PC-9 (cell line): ENCODE results near the gene BAD.

Experiments used
- CTCF ChIP-seq: fragments of 200-600 bp; sonication (generic); conservative IDR thresholded peaks from 2 replicates; pipeline ENCODE4 v1.6.1; 2017; ENCODE audit warnings: mixed run types, antibody characterized with exemption, mild to moderate bottlenecking, moderate library complexity
- EZH2 ChIP-seq: fragments of 200-600 bp; sonication (generic); IDR thresholded peaks from 2 replicates; pipeline ENCODE4 v1.8.0; 2017; ENCODE audit warnings: antibody characterized with exemption, low read depth

DNA sequence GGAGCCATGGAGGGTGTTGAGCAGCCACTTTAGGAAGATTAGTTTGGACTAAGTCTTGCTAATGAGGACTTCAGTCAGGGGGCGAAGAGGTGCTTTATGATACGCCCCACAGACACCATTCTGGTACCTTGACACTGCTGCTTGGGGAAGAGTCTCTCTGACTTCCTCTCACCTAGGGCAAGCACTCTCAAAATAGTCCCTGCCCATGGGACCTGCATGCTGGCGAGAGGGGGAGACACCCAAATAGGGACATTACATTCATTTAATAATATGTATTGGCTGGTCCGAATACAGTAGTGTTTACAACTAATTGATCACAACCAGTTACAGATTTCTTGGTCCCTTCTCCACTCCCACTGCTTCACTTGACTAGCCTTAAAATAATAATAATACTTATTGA is 11.3 kb upstream of the BAD start:
- no peak for TF ChIP-seq CTCF
- TF ChIP-seq EZH2 = no peak
